CD4-positive, alpha-beta T cell treated with Interleukin-4 for 4 hours (primary cell): ENCODE results near the gene DDO.

ENCODE experiments used
- DNase-seq: peaks from one replicate; pipeline ENCODE4 v3.0.0-alpha.2; 2020

The DDO gene

DNA sequence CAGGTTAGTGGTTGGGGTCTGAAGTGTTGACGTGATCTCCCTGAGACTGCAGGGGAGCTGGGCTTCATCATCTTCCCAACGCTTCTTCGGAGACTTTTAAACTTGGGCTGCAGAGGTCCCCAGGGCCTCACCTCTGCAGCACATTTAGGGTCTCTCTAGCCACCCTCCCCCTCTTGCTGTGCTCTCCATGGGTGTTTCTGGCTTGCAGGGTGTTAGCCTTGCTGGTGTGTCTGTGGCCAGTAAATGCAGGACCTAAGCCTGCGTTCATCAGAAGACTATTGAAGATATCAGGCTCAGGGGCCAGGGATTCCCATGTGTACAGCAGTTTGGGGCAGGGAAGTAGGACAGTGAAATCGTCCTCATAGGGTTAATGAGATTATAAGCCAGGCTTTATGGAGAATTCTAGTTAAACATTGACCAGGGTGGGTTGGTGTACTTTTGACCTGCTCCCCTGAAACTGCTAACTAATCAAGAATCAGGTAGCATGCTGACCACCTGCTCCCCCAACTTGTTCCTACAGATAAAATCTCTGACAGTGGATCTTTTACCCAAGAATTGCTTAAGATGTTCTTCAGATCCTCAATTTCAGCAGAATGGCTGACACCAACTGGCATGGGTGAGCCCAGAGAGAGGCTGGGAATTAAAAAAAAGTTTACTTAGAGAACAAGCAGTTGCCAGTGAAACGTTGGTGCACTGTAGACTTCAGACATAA lies 3.8 kb upstream of the DDO start:
- DNase-seq = no peak

DNA sequence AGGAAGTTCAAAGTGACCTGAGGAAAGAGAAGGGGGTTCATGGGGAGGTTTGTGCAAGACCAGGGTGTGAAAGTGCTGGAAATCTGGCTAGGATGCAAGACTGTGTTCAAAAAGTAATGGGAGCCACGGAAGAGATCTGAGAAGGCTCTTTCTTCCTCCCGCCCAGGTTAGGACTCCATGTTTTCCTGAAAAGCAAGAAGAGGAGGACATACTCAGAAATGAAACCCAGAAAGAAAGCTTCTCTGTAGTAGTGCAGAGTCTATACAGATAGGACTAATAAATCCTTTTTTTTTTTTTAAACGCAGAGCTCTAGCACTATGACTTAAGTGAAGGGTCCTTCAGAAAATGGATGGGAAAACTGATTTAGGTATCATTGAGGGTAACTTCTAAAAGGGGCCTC lies 3.2 kb upstream of the DDO start:
- no peak for DNase-seq

DNA sequence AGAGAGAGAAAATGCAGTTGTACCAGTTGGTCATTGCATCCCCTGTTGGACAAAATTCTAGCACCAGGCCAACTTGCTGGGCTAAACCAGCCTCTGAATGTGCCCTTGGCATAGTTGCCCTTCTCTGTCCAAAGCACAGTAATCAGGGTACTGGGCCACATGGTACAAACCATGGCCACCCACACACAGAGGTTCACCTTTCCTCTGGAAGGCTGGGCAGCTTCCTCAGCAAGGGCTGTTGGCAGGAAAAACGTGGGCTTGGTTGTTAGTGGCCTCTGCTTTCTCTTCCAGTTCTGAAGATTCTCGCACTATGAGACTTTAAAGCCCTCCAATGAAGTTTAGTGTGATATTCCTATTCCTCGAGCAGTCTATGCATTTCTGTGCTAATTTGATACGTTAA lies 706 bp downstream of the DDO start:
- no peak for DNase-seq

DNA sequence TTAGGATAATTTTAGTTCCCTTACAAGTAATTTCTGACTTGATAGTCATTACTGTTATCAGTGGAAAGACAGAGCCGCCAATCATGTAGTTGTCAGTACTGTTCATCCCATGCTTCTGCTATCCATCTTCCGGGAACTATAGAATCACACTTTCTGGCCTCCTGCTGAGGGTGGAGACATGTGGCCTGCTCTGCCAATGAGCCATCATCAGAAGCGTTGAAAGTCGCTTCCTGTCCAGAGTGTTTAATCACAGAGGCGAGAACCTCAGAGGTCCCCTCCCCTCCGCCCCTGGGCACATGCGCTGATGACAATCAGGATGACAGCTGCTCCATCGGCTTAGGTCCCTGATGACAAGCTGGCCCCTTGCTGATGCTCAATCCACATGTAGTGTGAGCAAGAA lies 3.0 kb downstream of the DDO start:
- no peak for DNase-seq

GRCh38 chr6:110410511-110410910 lies 4.9 kb downstream of the DDO start:
- DNase-seq = no peak

DNA sequence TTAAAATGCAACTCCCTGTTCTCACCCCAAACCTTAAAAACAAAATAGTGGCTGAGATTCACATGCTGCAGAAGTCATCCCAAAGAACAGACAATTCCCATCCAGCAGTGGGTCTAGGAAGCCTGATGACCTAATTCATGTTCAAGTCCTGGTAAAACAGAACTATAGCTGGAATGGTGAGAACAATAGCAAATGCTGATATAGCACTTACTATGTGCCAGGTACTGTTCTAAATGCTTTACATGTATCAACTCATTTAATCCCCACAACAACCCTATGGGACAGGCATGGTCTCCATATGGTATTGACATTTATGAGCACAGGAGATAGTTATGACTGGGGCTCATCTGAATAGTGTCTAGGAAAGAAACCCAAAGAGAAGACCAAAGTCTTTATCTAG lies 5.6 kb downstream of the DDO start:
- no peak for DNase-seq

GRCh38 chr6:110408901-110409300 lies 6.5 kb downstream of the DDO start:
- no peak for DNase-seq

- DNase-seq = no peak
These were observed 10.8 kb downstream of the DDO start for GRCh38 chr6:110404607-110405006.

- no peak for DNase-seq
These were observed 13.7 kb downstream of the DDO start for GRCh38 chr6:110401585-110402176.

GRCh38 chr6:110400208-110400607 lies 15.2 kb downstream of the DDO start:
- DNase-seq = no peak

DNA sequence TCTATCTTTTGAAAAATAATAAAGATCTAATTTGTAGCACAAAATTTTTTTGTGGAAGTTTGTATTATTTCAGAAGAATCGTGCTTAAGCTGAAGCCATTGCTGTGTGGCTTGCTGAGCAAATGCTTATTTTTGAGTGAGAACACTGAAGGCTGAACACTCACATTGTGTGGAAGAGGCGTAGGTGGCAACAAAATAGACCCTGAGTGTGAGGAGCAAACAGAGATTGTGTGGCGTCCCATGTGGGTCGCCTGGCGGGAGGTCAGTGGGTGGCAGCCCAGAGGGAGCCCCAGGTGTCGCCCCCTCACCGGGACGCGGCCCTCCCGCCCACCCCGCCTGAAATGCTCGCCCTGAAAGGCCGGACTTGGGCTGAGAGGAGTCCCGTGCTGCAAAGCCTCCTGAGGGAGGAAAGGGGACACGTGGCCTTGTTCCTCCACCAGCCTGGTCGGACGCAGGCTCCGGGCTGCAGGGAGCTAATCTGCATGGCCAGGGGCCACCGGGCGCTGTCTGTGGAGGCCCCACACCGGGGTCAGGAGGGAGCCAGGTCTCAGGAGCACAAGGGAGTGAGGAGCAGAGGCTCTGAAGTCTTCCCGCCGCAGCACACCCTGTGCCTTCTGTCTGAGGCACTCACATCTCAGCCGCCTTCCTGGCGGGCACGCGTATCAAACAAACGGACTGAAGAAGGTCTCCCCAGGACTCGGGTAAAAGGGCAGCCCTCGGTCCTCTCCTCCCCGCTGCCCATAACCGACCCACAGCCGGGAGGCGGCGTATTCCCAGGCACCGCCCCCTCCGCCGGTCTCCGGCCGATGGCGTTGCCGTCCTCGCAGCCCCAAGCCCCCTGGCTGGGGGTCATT lies 15.9 kb downstream of the DDO start:
- DNase-seq = no peak

GRCh38 chr6:110398778-110399177 lies 16.6 kb downstream of the DDO start:
- no peak for DNase-seq

DNA sequence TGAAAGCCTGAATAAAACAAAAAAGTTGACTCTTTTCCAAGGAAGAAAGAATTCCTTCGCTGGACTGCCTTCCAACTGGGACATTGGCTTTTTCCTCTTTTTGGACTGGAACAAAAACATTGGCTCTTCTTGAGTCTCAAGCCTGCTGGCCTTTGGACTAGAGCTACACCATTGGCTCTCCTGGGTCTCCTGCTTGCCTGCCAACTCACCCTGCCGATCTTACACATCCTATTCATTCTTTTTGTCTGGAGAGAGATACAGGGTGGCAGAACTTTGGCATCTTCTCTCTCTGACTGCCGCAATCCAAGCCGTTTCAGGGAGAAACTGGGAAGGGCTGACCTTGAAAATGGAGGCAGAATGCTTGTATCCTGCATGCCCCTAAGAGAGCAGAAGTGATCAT lies 20.2 kb downstream of the DDO start:
- DNase-seq = no peak

DNA sequence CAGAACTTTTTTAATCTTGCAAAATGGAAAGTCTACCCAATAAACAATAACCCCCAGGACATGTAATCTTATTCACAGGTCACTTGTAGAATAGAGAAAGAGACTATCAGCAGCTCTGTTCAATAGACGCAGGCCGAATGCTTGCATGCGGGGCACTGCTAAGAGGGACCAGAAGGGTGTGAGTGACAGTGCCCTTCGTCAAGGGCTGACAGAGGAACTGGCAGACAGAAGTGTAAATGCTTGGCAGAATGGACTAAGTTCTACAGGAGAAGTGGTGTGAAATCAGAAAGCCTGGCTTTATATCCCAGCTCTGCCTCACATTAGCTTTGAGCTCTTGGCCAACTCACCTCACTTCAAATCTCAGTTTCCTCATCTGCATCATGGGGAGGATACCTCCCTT lies 21.0 kb downstream of the DDO start:
- no peak for DNase-seq

- no peak for DNase-seq
These were observed 22.6 kb downstream of the DDO start for GRCh38 chr6:110392727-110393126.

GRCh38 chr6:110390404-110390803 lies 25.0 kb downstream of the DDO start:
- DNase-seq = no peak

DNA sequence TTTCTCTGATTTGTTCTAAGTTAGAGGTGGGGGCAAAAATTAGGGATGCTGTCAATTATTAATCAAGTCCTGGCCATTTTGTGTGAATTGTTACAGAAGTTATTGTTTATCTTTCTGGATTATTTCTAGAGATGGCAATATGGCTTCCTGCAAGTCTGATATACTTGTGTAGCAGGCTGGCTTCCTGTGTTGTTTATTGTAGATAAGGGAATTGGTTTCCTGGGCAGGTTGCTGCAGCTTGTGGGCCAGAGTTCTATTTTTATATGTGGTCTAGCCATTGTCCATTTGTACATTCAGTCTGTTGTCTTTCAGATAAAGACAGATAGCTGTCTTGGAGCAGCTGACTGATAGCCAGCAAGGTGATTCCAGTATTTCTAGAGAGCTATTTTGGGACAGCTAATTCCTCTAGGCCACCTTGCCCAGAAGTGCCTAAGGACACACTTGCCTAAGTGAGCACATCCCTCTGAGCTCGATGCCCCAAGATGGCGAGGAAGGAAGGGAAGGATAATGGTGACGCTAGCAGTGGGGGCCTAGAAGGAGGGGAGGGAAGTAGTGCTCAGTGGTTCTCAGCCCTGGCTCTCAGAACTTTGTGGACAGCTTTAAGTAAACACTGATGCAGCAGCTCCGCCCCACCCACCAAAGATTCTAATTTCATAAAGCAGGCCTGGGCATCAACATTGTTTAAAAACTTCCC lies 25.5 kb downstream of the DDO start:
- no peak for DNase-seq

GRCh38 chr6:110387986-110388385 lies 27.4 kb downstream of the DDO start:
- no peak for DNase-seq

- no peak for DNase-seq
These were observed 29.9 kb downstream of the DDO start for GRCh38 chr6:110385458-110385863.

GRCh38 chr6:110378552-110378951 lies 36.8 kb downstream of the DDO start:
- no peak for DNase-seq

DNA sequence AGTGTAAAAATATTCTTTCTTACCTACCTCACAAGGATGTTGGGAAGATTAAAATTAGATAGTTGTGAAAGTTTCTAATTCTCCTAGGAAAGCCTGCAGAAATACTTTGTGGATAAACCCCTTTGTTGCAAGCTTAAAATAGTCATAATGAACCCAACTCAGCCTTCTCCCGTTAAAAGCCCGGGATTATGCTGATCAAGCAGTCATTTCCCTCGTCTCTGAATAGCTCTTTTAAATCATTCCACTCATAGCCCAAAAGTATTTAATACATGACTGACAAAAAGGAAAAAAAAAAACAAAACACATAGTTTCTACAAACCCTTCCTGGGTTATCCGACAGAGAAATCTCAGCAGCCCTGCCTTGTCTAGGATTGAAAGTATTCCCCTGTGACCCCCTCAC lies 46.3 kb downstream of the DDO start:
- no peak for DNase-seq

DNA sequence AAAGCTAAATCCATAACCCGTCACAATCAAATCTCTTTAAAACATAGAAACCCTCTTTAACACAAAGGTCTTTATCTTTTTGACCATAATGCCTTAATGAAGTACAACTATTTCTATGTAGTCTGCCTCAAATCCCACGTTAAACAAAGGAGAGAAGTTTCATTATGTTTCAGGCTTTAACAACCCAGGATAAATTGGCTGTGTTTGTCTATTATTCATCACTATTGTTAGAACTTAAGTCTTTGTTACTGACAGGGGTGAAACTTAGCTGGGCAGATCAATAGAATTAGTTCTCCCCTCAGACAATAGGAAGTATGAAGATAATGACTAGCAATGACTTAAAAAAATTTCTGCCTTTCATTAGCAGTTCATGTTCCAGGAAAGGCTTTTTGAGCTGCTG lies 47.1 kb downstream of the DDO start:
- DNase-seq = no peak

DNA sequence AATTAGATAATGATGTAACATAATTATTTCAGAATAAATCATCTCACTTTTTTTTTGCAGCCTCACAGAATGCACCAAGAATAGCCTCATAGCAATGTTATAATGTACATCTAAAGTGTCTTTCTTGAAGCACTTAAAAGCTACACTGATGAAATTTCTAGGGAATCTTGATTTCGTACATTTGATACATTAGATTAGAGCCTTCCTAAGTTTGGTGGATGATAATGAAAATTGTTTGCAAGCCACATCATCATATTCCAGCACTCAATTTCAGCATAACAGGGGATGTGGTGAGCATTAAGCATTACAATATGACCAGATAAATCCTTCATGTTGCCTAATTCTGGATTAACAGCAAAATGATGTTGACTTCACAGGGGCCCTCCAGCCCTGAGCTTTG lies 47.5 kb downstream of the DDO start:
- DNase-seq = no peak

DNA sequence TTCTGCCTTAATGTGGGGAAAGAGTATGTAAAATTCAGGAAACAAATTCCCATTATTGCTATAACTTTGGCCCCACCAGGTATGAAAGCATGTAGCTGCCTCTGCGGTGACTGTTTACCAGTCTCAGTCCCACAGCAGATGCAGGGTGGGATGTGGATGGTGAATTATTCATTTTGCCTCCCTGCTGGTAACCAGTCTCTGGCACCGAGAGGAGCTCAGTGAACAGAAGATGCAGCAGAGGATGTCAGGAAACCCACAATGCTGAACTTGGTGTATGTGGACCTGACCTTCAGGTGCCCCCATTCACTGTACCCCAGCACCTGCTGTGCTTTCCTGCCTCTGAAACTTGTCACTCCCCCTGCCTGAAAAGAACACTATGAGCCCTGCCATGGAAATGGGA lies 48.4 kb downstream of the DDO start:
- DNase-seq = no peak
